HG02981 (cell line): ENCODE results near the gene KERA.
A peak's percentile ranks its signal among the peaks of the same experiment; 100 is the strongest.

Source experiments
- ATAC-seq: cut with Tn5 transposase; IDR thresholded peaks from one replicate; pipeline ENCODE4 v1.9.1; 2021; ENCODE audit warnings: mild to moderate bottlenecking, moderate library complexity; ENCODE audit not compliant: unreplicated experiment

Gene KERA

GRCh38 chr12:91017511-91018263 is 40.1 kb downstream of the KERA start:
- ATAC-seq = no peak

DNA sequence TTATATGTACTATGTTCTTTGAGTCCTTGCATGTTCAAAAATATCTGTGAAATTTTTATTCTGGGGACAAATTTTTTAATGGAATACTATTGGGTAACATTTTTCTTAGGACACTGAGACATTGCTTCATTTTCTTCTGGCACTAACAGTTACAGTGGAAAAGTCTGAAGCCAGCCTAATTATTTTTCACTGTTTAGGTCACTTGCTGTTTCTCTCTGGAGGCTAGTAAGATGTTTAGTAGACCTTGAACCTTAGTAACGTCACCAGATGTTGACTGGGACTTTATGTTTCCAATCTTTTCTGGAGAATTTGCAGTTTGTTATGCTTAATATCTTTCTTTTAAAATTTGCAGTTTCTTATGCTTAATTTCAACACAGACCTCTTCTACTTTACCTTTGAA is 40.8 kb downstream of the KERA start:
- no peak for ATAC-seq

DNA sequence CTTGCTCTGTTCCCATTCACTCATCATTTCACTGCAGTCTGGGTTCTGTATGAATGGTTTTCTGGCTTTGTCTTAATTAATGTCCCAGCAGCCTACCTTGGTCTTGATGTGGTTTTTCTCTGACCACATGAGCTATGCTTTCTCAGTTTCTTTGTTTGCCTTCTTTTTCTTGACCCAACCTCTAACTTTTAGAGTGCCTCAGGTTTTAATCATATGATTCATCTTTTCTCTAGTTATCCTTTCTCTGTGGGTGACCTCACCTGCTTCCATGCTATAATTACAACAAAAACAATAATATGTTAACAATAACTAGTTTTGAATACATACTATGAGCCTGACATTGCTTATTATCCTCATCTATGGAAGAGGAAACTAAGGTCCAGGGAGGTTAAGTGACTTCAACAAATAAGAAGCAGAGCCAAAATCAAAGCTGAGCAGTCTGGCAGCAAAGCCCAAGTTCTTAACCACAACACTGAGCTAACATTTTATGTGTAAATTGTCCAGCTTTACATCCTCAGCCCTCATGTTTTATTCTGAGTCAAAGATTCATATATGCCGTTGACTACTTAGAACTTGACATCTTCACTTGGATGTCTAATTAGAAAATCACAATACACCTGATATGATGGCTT is 48.4 kb downstream of the KERA start:
- ATAC-seq = peak; percentile 92

- ATAC-seq = peak; percentile 71
These were observed 50.1 kb downstream of the KERA start for GRCh38 chr12:91007531-91008290.

DNA sequence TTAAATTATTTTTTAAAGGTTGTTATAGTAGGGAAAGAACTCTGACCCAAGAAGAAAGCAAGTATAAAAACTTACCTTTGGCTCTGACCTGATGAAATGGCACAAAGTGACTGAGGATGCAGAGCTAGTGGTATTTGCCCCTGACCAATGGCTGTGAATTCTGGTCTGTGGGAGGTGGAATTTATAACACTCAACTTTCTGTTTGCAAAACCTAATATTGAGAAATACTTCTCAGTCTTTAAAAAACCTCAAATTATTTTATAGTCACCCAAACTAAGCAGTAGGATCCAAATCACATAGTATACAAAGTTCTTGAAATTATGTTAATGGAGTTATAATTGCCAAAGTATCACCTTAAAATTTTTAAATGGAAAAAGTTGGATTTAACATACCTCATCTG is 53.0 kb downstream of the KERA start, which contains the start of gene EPYC:
TSS of gene EPYC (minus strand) at position 101 of the 400 bp plus-strand sequence. CDS start 2,407 bp downstream, outside the sequence.
- ATAC-seq = no peak

DNA sequence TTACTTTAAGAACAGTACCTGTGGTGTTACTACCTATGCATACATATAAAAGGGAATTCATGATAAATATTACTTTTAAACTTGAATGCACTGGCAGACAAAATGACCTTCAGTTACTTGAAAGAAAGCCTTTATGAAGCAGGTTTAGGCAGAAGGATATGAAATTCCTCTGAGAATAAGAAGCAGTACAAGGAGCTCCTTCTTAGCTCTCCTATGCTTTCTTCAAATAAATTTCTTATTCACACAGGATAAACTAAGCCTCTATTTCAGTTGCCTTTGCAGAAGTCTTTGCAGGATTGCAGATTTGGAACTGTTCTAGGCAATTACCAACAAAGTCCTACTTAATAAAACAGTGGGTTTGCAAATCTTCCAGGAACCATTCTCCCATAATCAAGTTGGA is 54.1 kb downstream of the KERA start:
- no peak for ATAC-seq

- ATAC-seq = no peak
These were observed 56.5 kb downstream of the KERA start for GRCh38 chr12:91001306-91001705.
